Measurements from ENCODE around the gene TBC1D20.
"Not testable (repeated sequence)": the region's sequence is repeated elsewhere in the genome, so short reads cannot be mapped to it uniquely, and the experiment has no call there.

The TBC1D20 gene

DNA sequence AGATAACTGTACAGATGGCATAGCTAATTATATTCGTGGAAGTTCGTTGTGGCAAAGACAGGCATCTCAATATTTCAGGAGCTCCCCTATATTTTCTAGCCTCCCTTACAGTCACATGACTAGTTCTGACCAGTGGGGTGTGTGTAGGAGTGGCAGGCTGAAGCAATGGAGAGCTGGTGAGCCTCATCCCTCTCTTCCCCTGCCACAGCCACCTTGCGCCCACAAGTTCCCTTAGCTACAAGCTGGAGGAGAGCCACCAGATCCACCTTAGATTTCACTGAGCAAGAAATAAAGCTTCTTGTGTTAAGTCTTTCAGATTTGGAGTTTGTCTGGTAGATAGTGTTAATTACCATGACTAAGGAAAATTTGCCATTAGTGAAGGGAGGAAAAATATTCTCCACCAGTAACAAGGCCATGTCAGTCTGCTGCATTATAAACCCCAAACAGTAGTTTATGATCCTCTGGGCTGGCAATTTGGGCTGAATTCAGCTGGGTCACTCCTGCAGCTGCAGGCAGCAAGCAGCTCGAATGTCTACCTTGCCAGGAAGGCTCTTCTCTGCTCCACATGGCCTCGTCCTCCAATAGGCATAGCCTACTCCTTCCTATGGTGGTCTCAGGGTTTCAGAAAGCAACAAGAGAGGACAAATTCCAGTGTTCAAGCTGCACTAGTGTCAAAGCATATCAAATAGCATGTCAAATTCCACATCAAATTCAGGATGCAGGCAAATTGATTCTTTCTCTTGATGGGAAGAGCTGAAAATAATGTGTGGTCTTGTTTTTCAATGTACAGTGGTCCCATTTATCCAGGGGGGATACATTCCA is 61.7 kb downstream of the TBC1D20 start:
- no peak for DNase-seq (ENCODE audit: low spot score)

GRCh38 chr20:400128-400453 is 62.2 kb downstream of the TBC1D20 start:
- DNase-seq (ENCODE audit: low spot score) = no peak

DNA sequence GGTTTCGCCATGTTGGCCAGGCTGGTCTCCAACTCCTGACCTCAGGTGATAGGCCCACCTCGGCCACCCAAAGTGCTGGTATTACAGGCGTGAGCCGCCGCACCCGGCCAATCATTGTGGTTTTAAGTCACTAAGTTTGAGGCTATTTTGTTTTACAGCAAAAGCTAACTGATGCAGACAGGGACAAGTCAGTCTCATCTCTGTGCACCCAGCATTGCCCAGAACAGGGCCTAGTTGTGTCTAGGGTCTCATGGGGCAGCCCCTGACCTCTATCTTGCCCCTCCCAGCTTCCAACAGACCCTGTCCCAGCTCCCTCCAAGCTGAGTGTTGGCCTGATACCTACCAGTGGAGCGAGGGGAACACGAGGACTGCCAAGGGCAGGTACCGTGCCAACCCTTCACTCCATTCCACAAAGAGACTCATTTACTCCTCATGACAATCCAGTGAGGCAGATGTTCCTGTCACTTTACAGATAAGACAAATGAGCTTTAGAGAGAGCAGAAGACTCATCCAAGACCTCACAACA is 63.1 kb downstream of the TBC1D20 start:
- DNase-seq (ENCODE audit: low spot score) = no peak

DNA sequence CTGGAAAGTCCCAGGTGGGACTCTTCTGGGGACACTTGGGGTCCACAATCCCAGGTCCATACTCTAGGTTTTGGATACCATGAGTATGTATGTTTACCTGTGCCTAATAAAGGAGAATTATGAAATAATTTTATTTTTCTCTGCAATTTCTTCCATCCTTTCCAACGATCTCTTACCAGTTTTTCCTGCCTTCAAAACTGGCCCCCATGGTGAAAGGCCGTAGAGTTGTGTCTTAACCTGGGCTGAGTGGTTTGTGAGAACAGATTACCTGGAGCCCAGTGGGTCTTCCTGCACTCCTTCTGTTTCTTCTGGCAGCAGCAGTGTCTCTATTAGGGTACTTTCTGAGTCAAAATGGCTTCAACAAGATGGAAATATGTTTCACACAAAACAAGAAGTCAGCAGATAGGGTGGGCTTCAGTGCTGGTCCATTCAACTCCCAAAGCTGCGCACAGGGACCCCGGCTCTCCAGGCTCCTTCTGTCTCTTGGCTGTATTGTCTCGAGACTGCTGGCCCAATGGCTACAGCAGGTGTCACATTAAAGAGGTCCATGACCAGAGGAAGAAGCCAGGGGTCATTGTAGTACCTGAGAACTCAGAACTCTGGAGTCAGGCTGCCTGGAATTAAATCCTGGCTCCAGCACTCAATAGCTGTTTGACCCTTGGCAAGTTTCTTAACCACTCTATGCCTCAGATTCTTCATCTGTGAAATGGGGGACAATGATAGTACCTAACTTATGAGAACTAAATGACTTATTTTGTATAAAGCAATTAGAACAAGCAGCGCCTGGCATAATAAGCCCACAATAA is 64.7 kb downstream of the TBC1D20 start:
- no peak for DNase-seq (ENCODE audit: low spot score)

GRCh38 chr20:396619-397431 is 65.5 kb downstream of the TBC1D20 start:
- no peak for DNase-seq (ENCODE audit: low spot score)

DNA sequence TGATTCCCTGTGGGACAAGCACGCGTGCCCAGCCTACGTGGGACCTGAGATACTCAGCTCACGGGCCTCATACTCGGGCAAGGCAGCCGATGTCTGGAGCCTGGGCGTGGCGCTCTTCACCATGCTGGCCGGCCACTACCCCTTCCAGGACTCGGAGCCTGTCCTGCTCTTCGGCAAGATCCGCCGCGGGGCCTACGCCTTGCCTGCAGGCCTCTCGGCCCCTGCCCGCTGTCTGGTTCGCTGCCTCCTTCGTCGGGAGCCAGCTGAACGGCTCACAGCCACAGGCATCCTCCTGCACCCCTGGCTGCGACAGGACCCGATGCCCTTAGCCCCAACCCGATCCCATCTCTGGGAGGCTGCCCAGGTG is 66.1 kb downstream of the TBC1D20 start:
- no peak for DNase-seq (ENCODE audit: low spot score)

GRCh38 chr20:393296-393695 is 69.0 kb downstream of the TBC1D20 start:
- not testable (repeated sequence) for DNase-seq (ENCODE audit: low spot score)

- DNase-seq (ENCODE audit: low spot score) = no peak
Observed at GRCh38 chr20:391041-391711, 71.2 kb downstream of the TBC1D20 start.

GRCh38 chr20:389220-389619 is 73.1 kb downstream of the TBC1D20 start:
- no peak for DNase-seq (ENCODE audit: low spot score)

DNA sequence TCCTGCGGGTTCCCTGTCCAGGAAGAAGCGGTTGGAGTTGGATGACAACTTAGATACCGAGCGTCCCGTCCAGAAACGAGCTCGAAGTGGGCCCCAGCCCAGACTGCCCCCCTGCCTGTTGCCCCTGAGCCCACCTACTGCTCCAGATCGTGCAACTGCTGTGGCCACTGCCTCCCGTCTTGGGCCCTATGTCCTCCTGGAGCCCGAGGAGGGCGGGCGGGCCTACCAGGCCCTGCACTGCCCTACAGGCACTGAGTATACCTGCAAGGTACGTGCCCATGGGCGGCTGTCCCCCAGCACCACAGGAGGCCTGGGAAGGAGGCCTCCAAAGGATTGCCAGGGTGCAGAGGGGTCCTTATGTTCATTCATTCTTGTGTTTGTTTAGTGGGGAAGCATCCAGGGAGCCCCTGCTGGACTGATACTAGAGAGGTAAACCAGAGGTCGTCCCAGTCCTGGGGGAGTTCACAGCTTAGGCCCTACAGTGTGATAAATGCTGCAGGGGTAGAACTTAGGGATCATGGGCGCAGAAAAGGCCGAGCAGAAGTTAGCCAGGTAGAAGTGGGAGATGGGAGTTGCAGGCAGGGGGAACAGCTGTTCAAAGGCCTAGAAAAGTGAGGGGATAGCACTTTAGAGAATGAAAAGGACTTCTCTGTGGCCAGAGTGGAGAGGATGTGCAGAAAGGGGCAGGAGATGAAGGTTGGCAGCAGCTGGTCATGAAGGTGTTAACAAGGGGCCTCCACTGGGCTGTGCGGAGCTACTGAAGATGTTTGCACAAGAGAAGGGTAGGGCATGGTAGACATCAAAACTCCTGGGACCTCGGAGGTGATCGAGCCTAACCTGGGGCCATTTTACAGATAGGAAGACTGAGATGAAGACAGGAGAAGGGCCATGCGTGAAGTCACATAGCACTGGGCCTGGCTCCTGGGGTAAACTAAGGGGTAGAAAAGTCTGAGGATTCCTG is 74.0 kb downstream of the TBC1D20 start:
- no peak for DNase-seq (ENCODE audit: low spot score)

DNA sequence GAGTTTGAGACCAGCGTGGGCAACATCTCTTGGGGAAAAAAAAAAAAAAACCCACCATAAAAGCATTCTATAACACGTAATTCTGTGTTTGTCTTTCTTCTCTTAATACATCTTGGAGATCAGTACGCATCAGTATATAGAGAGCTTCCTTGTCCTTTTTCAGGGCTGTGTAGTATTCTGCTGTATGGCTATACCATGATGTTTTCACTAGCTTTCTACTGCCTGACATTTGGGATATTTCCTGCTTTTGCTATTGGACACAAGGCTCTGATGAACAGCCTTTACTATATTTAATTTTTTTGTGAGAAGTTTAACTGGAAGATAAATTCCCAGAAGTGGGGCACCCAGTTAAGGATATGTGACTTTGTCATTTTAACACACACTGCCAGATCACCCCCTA is 74.8 kb downstream of the TBC1D20 start:
- no peak for DNase-seq (ENCODE audit: low spot score)

DNA sequence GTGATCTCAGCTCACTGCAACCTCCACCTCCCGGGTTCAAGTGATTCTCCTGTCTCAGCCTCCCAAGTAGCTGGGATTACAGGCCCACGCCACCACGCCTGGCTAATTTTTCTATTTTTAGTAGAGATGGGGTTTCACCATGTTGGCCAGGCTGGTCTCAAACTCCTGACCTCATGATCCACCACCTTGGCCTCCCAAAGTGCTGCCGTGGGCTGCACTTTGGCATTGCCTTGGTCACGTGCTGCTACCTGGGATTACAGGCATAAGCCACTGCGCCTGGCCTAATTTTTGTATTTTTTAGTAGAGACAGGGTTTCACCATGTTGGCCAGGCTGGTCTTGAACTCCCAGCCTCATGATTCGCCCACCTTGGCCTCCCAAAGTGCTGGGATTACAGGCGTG is 75.7 kb downstream of the TBC1D20 start:
- not testable (repeated sequence) for DNase-seq (ENCODE audit: low spot score)

Measured in AG08395 (cell line).